Chondrocyte (in vitro differentiated cells): ENCODE results near the gene WARS2. TPM values are rescaled to one million over a fixed set of nuclear protein-coding genes. Genes with fewer than 3 reads are reported as not detected.

Experiments
- DNase-seq: peaks from one replicate; pipeline ENCODE4 v3.0.0; 2021; ENCODE audit warnings: mixed read lengths, low spot score
- H3K27ac Mint-ChIP-seq: one replicate; pipeline ENCODE4 v1.8.0; 2021; ENCODE audit warnings: mild to moderate bottlenecking, moderate library complexity, mixed read lengths; ENCODE audit not compliant: unreplicated experiment
- H3K27me3 Mint-ChIP-seq: 2 replicates; pipeline ENCODE4 v1.8.0; 2021; ENCODE audit warnings: low read depth, mixed read lengths
- H3K36me3 Mint-ChIP-seq: 2 replicates; pipeline ENCODE4 v1.8.0; 2021; ENCODE audit warnings: low read depth, mixed read lengths
- H3K4me1 Mint-ChIP-seq: 2 replicates; pipeline ENCODE4 v1.8.0; 2021; ENCODE audit warnings: low read depth, mild to moderate bottlenecking, mixed read lengths
- H3K4me3 Mint-ChIP-seq: one replicate; pipeline ENCODE4 v1.8.0; 2021; ENCODE audit warnings: mild to moderate bottlenecking, moderate library complexity, mixed read lengths; ENCODE audit not compliant: unreplicated experiment
- H3K9me3 Mint-ChIP-seq: 2 replicates; pipeline ENCODE4 v1.8.0; 2021; ENCODE audit warnings: low read depth, mixed read lengths
- CTCF ChIP-seq: fragments of 200-600 bp; sonication (generic); IDR thresholded peaks from 2 replicates; pipeline ENCODE4 v1.5.0; 2021; ENCODE audit warnings: antibody characterized with exemption, mild to moderate bottlenecking, moderate library complexity
- total RNA-seq: library from RNA; stranded (reverse); gene quantifications from 3 replicates; pipeline ENCODE4 v1.2.1, GENCODE V29; 2021

WARS2 gene
- total RNA-seq, 1 donor from 2014 or later, result 9.4 TPM

- Mint-ChIP-seq H3K27me3 (no peaks in the 10 kb centered on the region), H3K4me3 (peak overlapping the region; percentile 63), H3K9me3 (no peaks in the 10 kb centered on the region), H3K4me1 (peaks cover 58% of the 10 kb centered on the region), H3K27ac (peak overlapping the region; percentile 94), H3K36me3 (no peaks in the 10 kb centered on the region)
- no peak for DNase-seq
- no peak for TF ChIP-seq CTCF
Observed at GRCh38 chr1:119079881-119080280, 60.6 kb downstream of the WARS2 start.

GRCh38 chr1:119075614-119076013 is 64.8 kb downstream of the WARS2 start:
- Mint-ChIP-seq H3K9me3 (peaks cover 3% of the 10 kb centered on the region), H3K36me3 (peaks cover 7% of the 10 kb centered on the region), H3K27me3 (no peaks in the 10 kb centered on the region), H3K27ac (no peak overlapping the region), H3K4me1 (peaks cover 27% of the 10 kb centered on the region), H3K4me3 (no peak overlapping the region)
- no peak for DNase-seq
- TF ChIP-seq CTCF, result no peak

- H3K4me1 Mint-ChIP-seq, result peaks cover 28% of the 10 kb centered on the region
- H3K4me3 Mint-ChIP-seq, result no peak overlapping the region
Observed at GRCh38 chr1:119071321-119071720, 69.1 kb downstream of the WARS2 start.

GRCh38 chr1:119069682-119070081 is 70.8 kb downstream of the WARS2 start:
- DNase-seq, result no peak
- peaks cover 8% of the 10 kb centered on the region for H3K36me3 Mint-ChIP-seq
- H3K27ac Mint-ChIP-seq, result peak overlapping the region; percentile 75
- no peak overlapping the region for H3K4me3 Mint-ChIP-seq
- H3K4me1 Mint-ChIP-seq, result peaks cover 20% of the 10 kb centered on the region
- no peak for TF ChIP-seq CTCF
- no peaks in the 10 kb centered on the region for H3K27me3 Mint-ChIP-seq
- peaks cover 3% of the 10 kb centered on the region for H3K9me3 Mint-ChIP-seq

More at GRCh38 chr1:119071321-119071720, 69.1 kb downstream of the WARS2 start:
- no peak for TF ChIP-seq CTCF
- Mint-ChIP-seq H3K9me3 (peaks cover 3% of the 10 kb centered on the region), H3K27ac (no peak overlapping the region), H3K36me3 (peaks cover 9% of the 10 kb centered on the region), H3K27me3 (no peaks in the 10 kb centered on the region)
- no peak for DNase-seq

GRCh38 chr1:119068427-119068826 is 72.0 kb downstream of the WARS2 start:
- no peak for TF ChIP-seq CTCF
- Mint-ChIP-seq H3K27me3 (no peaks in the 10 kb centered on the region), H3K4me1 (peaks cover 20% of the 10 kb centered on the region), H3K27ac (peak overlapping the region; percentile 95), H3K36me3 (peaks cover 5% of the 10 kb centered on the region), H3K9me3 (peaks cover 3% of the 10 kb centered on the region), H3K4me3 (no peak overlapping the region)
- no peak for DNase-seq
